Esophagus (tissue), 2 donors: Measurements from ENCODE around the gene PPIL1. TPM values are rescaled to one million over a fixed set of nuclear protein-coding genes. Genes with fewer than 3 reads are reported as not detected.
A peak's percentile ranks its signal among the peaks of the same experiment; 100 is the strongest.

Source experiments
- H3K27ac ChIP-seq, 2 donors: one replicate each; pipeline ENCODE4 v1.5.1; 2013; ENCODE audit warnings: low read depth in 2 of 2, mild to moderate bottlenecking in 2 of 2, inconsistent platforms in 1 of 2, low read length in 1 of 2, moderate library complexity in 1 of 2
- H3K27me3 ChIP-seq, 2 donors: one replicate each; pipeline ENCODE4 v1.6.1; 2013; ENCODE audit warnings: low read length in 2 of 2, control low read depth in 1 of 2, mild to moderate bottlenecking in 1 of 2; ENCODE audit not compliant: insufficient read depth in 2 of 2, control insufficient read depth in 1 of 2
- H3K36me3 ChIP-seq, 2 donors: one replicate each; pipeline ENCODE4 v1.6.1; 2013; ENCODE audit warnings: low read length in 1 of 2; ENCODE audit not compliant: control insufficient read depth in 2 of 2, insufficient read depth in 2 of 2
- H3K4me1 ChIP-seq, 2 donors: one replicate each; pipeline ENCODE4 v1.6.1; 2013; ENCODE audit warnings: low read length in 1 of 2; ENCODE audit not compliant: control insufficient read depth in 2 of 2, insufficient read depth in 2 of 2
- H3K4me3 ChIP-seq, 2 donors: one replicate each; pipeline ENCODE4 v1.5.1; 2013; ENCODE audit warnings: low read length in 2 of 2, mild to moderate bottlenecking in 2 of 2, low read depth in 1 of 2, moderate library complexity in 1 of 2
- H3K9me3 ChIP-seq, 2 donors: one replicate each; pipeline ENCODE4 v1.6.1; 2013; ENCODE audit warnings: mild to moderate bottlenecking in 2 of 2, low read depth in 1 of 2, low read length in 1 of 2, moderate library complexity in 1 of 2; ENCODE audit not compliant: control insufficient read depth in 2 of 2, insufficient read depth in 1 of 2
- WGBS, 2 donors: extraction: QIAGEN DNeasy Blood & Tissue Kit; methylation state at CpG; one replicate each; pipeline ENCODE4 v1.1.7; 2013; 5-methylcytosine and 5-hydroxymethylcytosine counted together
- polyA plus RNA-seq, 2 donors: library from polyadenylated mRNA; stranded (reverse); fragments of 200-250 nt; gene quantifications; one replicate each; pipeline ENCODE4 v1.2.3, GENCODE V29; 2013
- donor health status: healthy with polysubstance abuse.
- donor health status: Bipolar disorder and iron deficiency.

Gene PPIL1
- polyA plus RNA-seq, 2 donors = 12.0 to 20.6 TPM

DNA sequence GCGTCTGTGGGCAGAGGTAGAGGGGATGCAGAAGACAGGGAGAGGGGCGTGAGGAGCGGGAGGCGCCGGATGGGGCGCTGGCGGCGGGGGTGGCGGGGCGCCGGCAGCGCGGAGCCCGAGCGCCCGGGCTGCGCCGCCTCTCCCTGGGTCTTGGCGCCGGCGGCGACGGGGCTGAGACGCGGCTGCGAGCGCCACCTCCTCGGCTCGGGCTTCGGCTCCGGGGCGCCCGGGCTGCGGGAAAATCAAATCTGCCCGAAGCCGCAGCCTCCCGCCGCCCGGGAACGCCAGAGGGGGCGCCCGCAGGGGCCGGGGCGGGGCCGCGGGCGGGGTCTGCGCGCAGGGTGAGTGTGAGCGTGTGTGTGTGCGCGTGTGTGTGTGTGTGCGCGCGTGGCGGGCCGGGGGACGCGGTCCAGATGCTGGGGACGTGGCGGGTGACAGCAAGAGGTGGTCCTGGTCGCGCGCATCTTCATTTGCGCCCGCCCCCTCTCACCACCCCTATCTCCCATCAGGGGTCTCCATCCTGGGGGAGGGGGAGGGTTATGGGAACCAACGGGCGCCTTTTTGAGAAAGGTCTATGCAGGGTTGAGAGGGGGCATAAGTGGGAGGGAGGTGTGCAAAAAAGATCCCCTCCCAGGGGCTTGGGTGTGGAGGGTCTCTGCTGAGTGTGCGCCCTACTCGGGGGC is 34.7 kb downstream of the PPIL1 start:
- H3K4me3 ChIP-seq = peak overlapping the region; percentile 24 to 45
- H3K4me1 ChIP-seq = peaks cover 8 to 14% of the 10 kb centered on the region in 2 donors
- no peak overlapping the region for H3K27ac ChIP-seq
- no peaks in the 10 kb centered on the region for H3K27me3 ChIP-seq
- no peaks in the 10 kb centered on the region for H3K9me3 ChIP-seq
- 1% methylated on average over 25 to 70 of the region's 70 CpGs for WGBS, 2 donors
- no peaks in the 10 kb centered on the region for H3K36me3 ChIP-seq

DNA sequence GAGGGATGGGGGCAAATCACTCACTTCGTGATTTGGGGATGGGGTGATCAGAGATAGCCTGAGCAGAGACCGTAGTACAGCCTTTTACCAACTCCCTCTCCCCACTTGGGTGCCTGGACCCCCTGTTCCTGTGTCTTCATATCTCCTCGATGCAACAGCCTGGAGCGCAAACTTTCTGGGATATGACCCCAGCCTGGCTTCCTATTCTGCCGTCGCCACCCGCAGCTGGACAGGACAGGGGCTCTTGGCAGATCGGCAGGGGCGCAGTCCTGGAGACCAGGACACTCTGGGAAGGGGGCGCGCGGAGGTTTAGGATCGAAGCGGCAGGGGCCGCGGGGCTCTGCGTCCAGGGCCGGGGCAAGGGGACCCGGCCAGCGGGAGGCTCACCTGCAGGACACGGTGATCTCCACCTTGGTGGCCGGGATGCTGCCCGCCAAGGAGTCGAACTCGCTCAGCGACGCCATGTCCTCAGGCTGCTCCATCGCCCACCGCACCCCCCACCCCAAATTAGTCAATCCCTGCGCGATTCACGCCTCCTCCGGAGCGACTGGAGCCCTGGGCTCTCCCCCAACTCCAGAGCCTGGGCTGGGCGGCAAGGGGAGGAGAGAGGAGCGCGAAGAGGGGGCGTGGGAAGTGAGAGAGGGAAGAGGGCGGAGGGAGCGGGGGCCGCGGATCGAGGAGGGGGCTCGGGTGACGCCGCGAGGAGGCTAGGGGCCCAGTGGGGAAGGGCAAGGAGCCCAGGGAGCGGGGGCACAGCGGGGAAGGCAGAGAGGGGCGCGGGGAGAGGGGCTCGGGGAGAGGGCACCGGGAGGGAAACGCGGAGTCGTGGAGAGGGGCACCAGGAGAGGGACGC is 35.5 kb downstream of the PPIL1 start, which contains the start of gene CPNE5:
Gene CPNE5 (minus strand): TSS at position 549 of the 853 bp plus-strand sequence. CDS start 67 bp downstream, at position 482.
- WGBS, 2 donors = 17% methylated on average over 48 to 57 of the region's 57 CpGs
- H3K9me3 ChIP-seq = no peaks in the 10 kb centered on the region
- peak within 1 kb of the TSS; percentile 24 to 45 for H3K4me3 ChIP-seq
- H3K4me1 ChIP-seq = peaks cover 8 to 14% of the 10 kb centered on the region in 2 donors
- no peaks in the 10 kb centered on the region for H3K36me3 ChIP-seq
- H3K27ac ChIP-seq = no peak within 1 kb of the TSS
- no peaks in the 10 kb centered on the region for H3K27me3 ChIP-seq

DNA sequence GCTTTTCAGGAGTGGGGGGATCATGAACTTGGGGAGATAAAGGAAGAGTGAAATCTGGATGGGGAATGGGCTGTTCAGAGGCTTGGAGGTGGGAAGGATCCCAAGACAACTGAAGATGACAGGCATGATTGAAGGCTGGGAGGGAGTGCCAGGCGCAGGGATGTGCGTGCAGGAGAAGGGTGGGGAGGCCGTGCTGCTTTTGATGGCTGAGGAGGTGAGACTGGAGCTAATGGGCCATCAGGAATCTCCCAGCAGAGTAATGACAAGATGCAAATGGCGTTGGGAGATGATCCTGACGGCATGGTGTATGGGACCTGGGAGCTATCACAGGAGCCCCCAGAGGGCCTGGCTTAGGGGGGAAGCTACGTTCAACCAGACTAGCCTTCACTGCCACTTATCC is 36.9 kb downstream of the PPIL1 start:
- H3K9me3 ChIP-seq = no peaks in the 10 kb centered on the region
- no peak overlapping the region for H3K4me3 ChIP-seq
- H3K36me3 ChIP-seq = no peaks in the 10 kb centered on the region
- H3K27me3 ChIP-seq = no peaks in the 10 kb centered on the region
- peaks cover 8 to 10% of the 10 kb centered on the region in 2 donors for H3K4me1 ChIP-seq
- H3K27ac ChIP-seq = no peak overlapping the region
- WGBS, 2 donors = 94 to 96% methylated on average over 6 of the region's 6 CpGs

DNA sequence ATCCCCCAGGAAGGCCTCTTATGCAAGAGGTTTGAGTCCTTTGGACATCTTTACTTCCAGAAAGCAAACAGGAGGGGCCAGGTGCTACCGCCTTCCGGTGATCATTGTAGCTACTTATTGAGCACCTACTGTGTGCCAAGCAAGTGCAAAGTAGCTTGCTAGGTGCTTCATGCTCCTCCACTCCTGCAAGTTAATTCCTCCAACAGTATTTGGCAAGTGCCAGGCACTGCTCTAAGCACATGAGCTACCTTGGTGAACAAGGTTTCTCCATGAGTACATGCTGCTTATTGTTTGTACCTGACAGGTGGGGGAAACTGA is 37.6 kb downstream of the PPIL1 start:
- H3K27ac ChIP-seq = no peak overlapping the region
- no peaks in the 10 kb centered on the region for H3K36me3 ChIP-seq
- no peaks in the 10 kb centered on the region for H3K27me3 ChIP-seq
- H3K4me3 ChIP-seq = no peak overlapping the region
- peaks cover 8 to 10% of the 10 kb centered on the region in 2 donors for H3K4me1 ChIP-seq
- no peaks in the 10 kb centered on the region for H3K9me3 ChIP-seq
- WGBS, 2 donors = 95 to 98% methylated on average over 2 of the region's 2 CpGs

DNA sequence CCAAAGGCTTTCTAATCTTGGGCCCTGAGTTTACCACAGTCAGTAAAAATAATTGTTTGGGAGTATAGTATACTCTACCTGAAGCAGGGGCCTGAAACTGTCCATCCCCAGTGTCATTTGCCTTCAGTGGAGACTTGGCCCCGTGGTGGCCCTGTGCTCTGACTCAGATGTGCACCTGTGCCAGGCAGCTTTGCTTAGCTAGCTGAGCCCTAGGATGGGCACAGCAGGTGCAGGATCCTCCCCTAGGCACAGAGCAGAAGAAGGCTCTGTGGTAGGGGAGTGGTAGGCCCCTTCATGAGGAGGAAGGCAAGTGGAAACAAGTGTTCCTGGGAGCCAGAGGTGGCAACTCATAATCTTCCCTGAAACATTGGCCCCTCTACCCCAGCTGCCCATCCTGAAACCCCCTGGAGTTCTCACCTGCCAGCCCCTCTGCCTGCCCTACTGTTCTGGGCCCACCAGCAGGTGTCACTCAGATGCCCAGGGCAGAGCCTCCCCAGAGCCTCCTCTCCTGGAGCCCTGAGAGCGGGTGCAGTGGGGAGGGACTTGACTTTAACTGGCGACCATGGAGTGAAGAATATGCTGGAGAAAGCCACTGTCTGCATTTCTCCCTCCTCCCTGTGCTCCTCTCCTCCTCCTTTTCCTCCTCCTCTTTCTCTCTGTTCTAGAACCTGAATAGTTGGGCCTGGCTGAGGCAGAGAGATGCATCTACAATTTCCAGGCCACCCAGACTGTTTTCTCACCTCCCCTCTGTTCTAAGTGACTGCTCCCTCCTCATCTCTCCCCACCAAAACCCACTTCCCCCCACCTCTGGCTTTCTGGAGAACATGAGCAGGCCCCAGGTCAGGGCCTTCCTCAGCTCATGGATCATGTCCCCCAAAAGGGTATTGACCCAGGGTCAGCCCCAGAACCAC is 38.2 kb downstream of the PPIL1 start:
- H3K4me1 ChIP-seq = peaks cover 8 to 10% of the 10 kb centered on the region in 2 donors
- WGBS, 2 donors = 78 to 81% methylated on average over 3 of the region's 3 CpGs
- H3K36me3 ChIP-seq = no peaks in the 10 kb centered on the region
- no peak overlapping the region for H3K4me3 ChIP-seq
- H3K9me3 ChIP-seq = no peaks in the 10 kb centered on the region
- no peaks in the 10 kb centered on the region for H3K27me3 ChIP-seq
- no peak overlapping the region for H3K27ac ChIP-seq

DNA sequence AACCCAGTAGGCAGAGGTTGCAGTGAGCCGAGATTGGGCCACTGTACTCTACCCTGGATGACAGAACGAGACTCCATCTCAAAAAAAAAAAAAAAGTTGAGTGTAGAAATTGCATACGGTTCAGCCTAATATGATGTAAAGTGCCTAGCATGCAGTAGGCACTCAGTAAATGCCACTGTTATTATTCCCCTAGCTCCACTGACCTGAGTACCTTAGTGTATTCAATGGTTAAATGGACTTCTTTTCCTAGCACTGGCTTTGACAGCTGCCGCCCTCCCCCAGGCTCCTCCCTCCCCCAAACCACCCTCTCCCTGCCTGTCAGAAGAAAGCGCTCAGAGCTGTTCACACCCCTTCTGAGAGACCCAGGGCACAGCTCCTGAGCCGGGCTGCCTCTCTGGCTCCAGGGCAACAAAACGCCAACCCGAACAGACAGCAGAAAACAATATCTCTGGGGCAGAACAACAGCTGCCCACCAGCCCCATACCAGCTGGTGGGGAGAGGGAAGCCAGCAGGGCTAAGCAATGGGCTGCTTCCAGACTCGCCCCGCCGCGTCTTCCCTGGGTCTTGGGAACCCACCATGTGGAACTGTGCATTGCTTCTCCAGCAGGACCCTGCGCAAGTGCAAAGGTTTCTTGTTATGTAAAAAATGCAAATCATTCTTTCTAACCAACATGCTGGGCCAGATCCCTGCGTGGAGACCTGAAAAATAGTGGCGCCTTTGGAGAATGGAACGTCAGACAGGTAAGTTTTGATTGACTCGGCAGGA is 39.8 kb downstream of the PPIL1 start:
- Histone ChIP-seq H3K9me3 (no peaks in the 10 kb centered on the region), H3K27ac (no peak overlapping the region), H3K4me3 (no peak overlapping the region), H3K27me3 (no peaks in the 10 kb centered on the region), H3K36me3 (no peaks in the 10 kb centered on the region), H3K4me1 (peaks cover 4 to 8% of the 10 kb centered on the region in 2 donors)
- 42 to 59% methylated on average over 17 of the region's 17 CpGs for WGBS, 2 donors

DNA sequence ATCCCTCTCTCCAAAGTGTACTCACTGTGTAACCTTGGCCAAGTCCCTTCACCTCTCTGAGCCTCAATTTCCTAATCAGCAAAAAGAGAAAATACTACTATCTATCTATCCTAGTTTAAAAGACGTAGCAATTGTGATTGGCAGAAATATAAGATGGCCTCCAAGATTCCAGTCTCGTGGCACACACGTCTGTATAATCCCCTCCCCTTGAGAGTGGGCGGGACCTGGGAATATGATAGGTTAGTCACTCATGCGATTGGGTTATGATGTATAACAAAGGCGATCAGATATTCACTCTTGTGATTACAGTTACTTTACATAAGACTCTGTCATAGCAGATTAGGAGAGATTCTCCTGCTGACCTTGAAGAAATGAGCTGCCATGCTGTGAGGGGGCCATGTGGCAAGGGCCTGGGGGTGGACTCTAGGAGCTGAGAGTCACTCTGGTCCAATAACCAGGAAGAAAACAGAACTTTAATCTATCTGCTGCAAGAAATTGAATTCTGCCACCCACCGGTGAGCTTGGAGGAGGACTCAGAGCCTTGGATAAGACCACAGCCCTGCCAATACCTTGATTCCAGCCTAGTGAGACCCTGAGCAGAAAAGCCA is 41.3 kb downstream of the PPIL1 start:
- Histone ChIP-seq H3K36me3 (no peaks in the 10 kb centered on the region), H3K4me3 (no peak overlapping the region), H3K4me1 (peaks cover 0 to 9% of the 10 kb centered on the region in 2 donors), H3K9me3 (no peaks in the 10 kb centered on the region), H3K27ac (no peak overlapping the region), H3K27me3 (no peaks in the 10 kb centered on the region)
- 90 to 95% methylated on average over 7 of the region's 7 CpGs for WGBS, 2 donors

DNA sequence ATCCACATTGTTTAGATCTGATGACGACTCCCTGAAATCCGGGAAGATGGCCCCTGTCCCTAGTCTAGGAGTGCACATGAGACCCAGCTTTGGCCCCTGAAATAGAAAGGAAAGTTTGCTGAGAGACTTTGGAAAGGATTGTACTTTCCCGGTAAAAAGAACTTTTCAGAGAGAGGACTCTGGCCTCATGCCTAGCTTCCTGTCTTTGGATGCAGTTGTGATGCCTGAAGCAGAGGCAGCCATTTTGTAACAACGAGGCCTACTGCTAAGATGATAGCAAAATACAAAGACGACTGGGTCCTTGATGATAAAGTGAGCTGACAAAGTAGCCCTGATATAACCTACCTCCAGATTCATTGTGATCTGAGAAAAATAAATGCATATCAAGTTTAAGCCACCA is 42.3 kb downstream of the PPIL1 start:
- peaks cover 3 to 12% of the 10 kb centered on the region in 2 donors for H3K4me1 ChIP-seq
- 94 to 95% methylated on average over 5 of the region's 5 CpGs for WGBS, 2 donors
- H3K4me3 ChIP-seq = no peak overlapping the region
- no peak overlapping the region for H3K27ac ChIP-seq
- no peaks in the 10 kb centered on the region for H3K27me3 ChIP-seq
- H3K9me3 ChIP-seq = no peaks in the 10 kb centered on the region
- no peaks in the 10 kb centered on the region for H3K36me3 ChIP-seq
